Endothelial cell of umbilical vein (primary cell): Measurements from ENCODE around the gene PBOV1. TPM values are rescaled to one million over a fixed set of nuclear protein-coding genes. Genes with fewer than 3 reads are reported as not detected.

Source experiments
- BruUV-seq: library from RNA; stranded (reverse); fragments of 400-500 nt; replicated peaks from 2 replicates; lab custom pipeline; 2021; lab: Mats Ljungman, UMichigan
- CTCF ChIA-PET: fragments of 300-600, 350-600 bp; sonication (Branson Sonifier 250); formaldehyde crosslinking; loops from one replicate; lab custom pipeline; 2021; ENCODE audit warnings: antibody characterized with exemption, inconsistent platforms; lab: Charles Lee
- POLR2A ChIA-PET: fragments of 300-600, 350-600 bp; sonication (Branson Sonifier 250); formaldehyde crosslinking; loops from one replicate; lab custom pipeline; 2021; ENCODE audit warnings: antibody characterized with exemption, inconsistent platforms; lab: Charles Lee
- DNase-seq: peaks from one replicate; pipeline ENCODE4 v3.0.0-alpha.2; 2011; ENCODE audit warnings: low read depth, low spot score
- FAIRE-seq: peaks from 2 replicates; lab custom pipeline; 2011; peaks lifted over from hg19 to GRCh38; lab: Jason Lieb, UNC
- H2AFZ ChIP-seq: 2 replicates; pipeline ENCODE4 v1.6.0; 2012; ENCODE audit warnings: low read depth, low read length, control low read depth, inconsistent platforms
- H3K27ac ChIP-seq: 2 replicates; pipeline ENCODE4 v1.5.1; 2011; ENCODE audit warnings: low read depth, mild to moderate bottlenecking, control low read depth, low read length, moderate library complexity; ENCODE audit not compliant: insufficient read depth
- H3K27me3 ChIP-seq, 2 experiments: 2 replicates each; pipeline versions ENCODE4 v1.6.0 to v1.6.1; 2011; ENCODE audit warnings: low read length in 2 of 2, mixed read lengths in 1 of 2; ENCODE audit not compliant: control insufficient read depth in 2 of 2, insufficient read depth in 2 of 2
- H3K36me3 ChIP-seq, 2 experiments: 2 replicates in 1 of 2; 3 replicates in 1 of 2; pipeline ENCODE4 v1.5.1; 2011; ENCODE audit warnings: low read length in 2 of 2, mild to moderate bottlenecking in 1 of 2, moderate library complexity in 1 of 2; ENCODE audit not compliant: control insufficient read depth in 2 of 2, insufficient read depth in 2 of 2; ENCODE audit errors: extremely low read depth in 1 of 2
- H3K4me1 ChIP-seq: 3 replicates; pipeline ENCODE4 v1.5.1; 2011; ENCODE audit warnings: mild to moderate bottlenecking, low read length; ENCODE audit not compliant: control insufficient read depth, insufficient read depth; ENCODE audit errors: extremely low read depth
- H3K4me2 ChIP-seq: 2 replicates; pipeline ENCODE4 v1.6.1; 2011; ENCODE audit warnings: low read length, control low read depth, mixed read lengths; ENCODE audit not compliant: insufficient read depth
- H3K4me3 ChIP-seq, 3 experiments: fragments of 200-600 bp in 1 of 3; sonication (generic), shearing (Covaris generic) in 1 of 3; replicated peaks in 1 of 3; 2 replicates each; pipeline ENCODE4 v1.5.1; 2011 to 2016; ENCODE audit warnings: control low read depth in 3 of 3, low read length in 3 of 3, mild to moderate bottlenecking in 2 of 3, inconsistent platforms in 1 of 3, low read depth in 1 of 3, moderate library complexity in 1 of 3; ENCODE audit not compliant: insufficient read depth in 1 of 3
- H3K79me2 ChIP-seq: 2 replicates; pipeline ENCODE4 v1.6.0; 2012; ENCODE audit warnings: low read length, inconsistent platforms; ENCODE audit not compliant: control insufficient read depth, insufficient read depth
- H3K9ac ChIP-seq: replicated peaks from 2 replicates; pipeline ENCODE3; 2011; ENCODE audit warnings: low read length, control low read depth; ENCODE audit not compliant: insufficient read depth; ENCODE audit errors: extremely low read depth
- H3K9me1 ChIP-seq: replicated peaks from 3 replicates; pipeline ENCODE4 v1.6.0; 2011; ENCODE audit warnings: mild to moderate bottlenecking, low read length; ENCODE audit not compliant: control insufficient read depth, insufficient read depth; ENCODE audit errors: extremely low read depth
- H3K9me3 ChIP-seq: replicated peaks from 2 replicates; pipeline ENCODE4 v1.5.1; 2012; ENCODE audit warnings: low read length, inconsistent platforms; ENCODE audit not compliant: control insufficient read depth, insufficient read depth
- H4K20me1 ChIP-seq: replicated peaks from 2 replicates; pipeline ENCODE3; 2011; ENCODE audit warnings: mild to moderate bottlenecking, low read length; ENCODE audit not compliant: control insufficient read depth, insufficient read depth; ENCODE audit errors: extremely low read depth
- CTCF ChIP-seq, 2 donors: IDR thresholded peaks; 1 replicate in 1 of 2; 2 replicates in 1 of 2; pipeline ENCODE4 v1.5.1; 2011; ENCODE audit warnings: low read length in 2 of 2, mild to moderate bottlenecking in 2 of 2, moderate library complexity in 2 of 2, control low read depth in 1 of 2, inconsistent platforms in 1 of 2, low read depth in 1 of 2; ENCODE audit not compliant: insufficient read depth in 1 of 2; ENCODE audit errors: extremely low read depth in 1 of 2
- EZH2 ChIP-seq: IDR thresholded peaks from 2 replicates; pipeline ENCODE4 v1.6.1; 2012; ENCODE audit warnings: borderline replicate concordance, low read depth, mild to moderate bottlenecking, moderate library complexity, low read length, inconsistent platforms; ENCODE audit not compliant: severe bottlenecking
- FOS ChIP-seq: IDR thresholded peaks from 2 replicates; pipeline ENCODE4 v1.6.1; 2011; ENCODE audit warnings: mild to moderate bottlenecking, low read length, moderate library complexity, borderline replicate concordance; ENCODE audit not compliant: insufficient read depth
- GATA2 ChIP-seq: IDR thresholded peaks from 2 replicates; pipeline ENCODE4 v1.7.0; 2011; ENCODE audit warnings: low read depth, mild to moderate bottlenecking, moderate library complexity, mixed read lengths, low read length; ENCODE audit not compliant: insufficient read length, insufficient read depth
- JUN ChIP-seq: IDR thresholded peaks from 2 replicates; pipeline ENCODE4 v1.6.1; 2011; ENCODE audit warnings: borderline replicate concordance, low read depth; ENCODE audit not compliant: insufficient read length, insufficient read depth
- MYC ChIP-seq: IDR thresholded peaks from one replicate; pipeline ENCODE4 v1.6.1; 2011; ENCODE audit warnings: mild to moderate bottlenecking, low read depth, low read length
- POLR2A ChIP-seq: IDR thresholded peaks from 2 replicates; pipeline ENCODE4 v1.6.1; 2012; ENCODE audit warnings: low read depth, mild to moderate bottlenecking, control low read depth, low read length
- POLR2AphosphoS5 ChIP-seq: IDR thresholded peaks from 2 replicates; pipeline ENCODE4 v1.6.1; 2012; ENCODE audit warnings: low read depth, mild to moderate bottlenecking, control low read depth, low read length, moderate library complexity; ENCODE audit not compliant: insufficient read depth
- dilution Hi-C: fragments of 300-500 bp; cut with MboI; formaldehyde crosslinking; loops from one replicate; pipeline ENCODE4 v1.15.0; 2019; ENCODE audit warnings: low sequenced_read_pairs; ENCODE audit not compliant: extremely low pct_ligation_motif_present
- intact Hi-C: fragments of 100-400 bp; cut with micrococcal nuclease; formaldehyde crosslinking; loops from one replicate; pipeline ENCODE4 v1.10.0; 2022
- polyA plus RNA-seq, 4 experiments: library from polyadenylated mRNA; depleted of rRNA in 3 of 4; stranded (reverse) in 3 of 4; unstranded in 1 of 4; fragments of >200 nt; gene quantifications; 2 replicates each; pipeline versions ENCODE4 v1.2.1 to v1.2.3, GENCODE V29; 2011 to 2012; ENCODE audit warnings: missing spikeins in 1 of 4
- total RNA-seq: library from RNA; stranded (reverse); gene quantifications from 2 replicates; pipeline ENCODE4 v1.2.3, GENCODE V29; 2021
- TF ChIP-seq, protein P1 (sequence below): IDR thresholded peaks from 2 replicates; pipeline ENCODE4 v1.6.1; 2011; ENCODE audit not compliant: insufficient read depth, insufficient read length

The PBOV1 gene
- total and polyA plus RNA-seq, 2 donors (not counting 3 experiments of a cell fraction or from before 2014, with no cell fraction given), result not detected

GRCh38 chr6:138176652-138177232, 41.5 kb downstream of the PBOV1 start:
- POLR2A ChIA-PET, result no interaction called here
- no peak overlapping the region for H3K27ac ChIP-seq
- H3K9ac ChIP-seq, result no peak overlapping the region
- FAIRE-seq (no peak), DNase-seq (no peak)
- H3K9me1 ChIP-seq, result no peaks in the 10 kb centered on the region
- no peaks in the 10 kb centered on the region for H3K79me2 ChIP-seq
- H3K4me2 ChIP-seq, result no peak overlapping the region
- H3K36me3 ChIP-seq, result no peaks in the 10 kb centered on the region
- no peaks in the 10 kb centered on the region for H4K20me1 ChIP-seq
- H3K9me3 ChIP-seq, result no peaks in the 10 kb centered on the region
- no peak overlapping the region for H2AFZ ChIP-seq
- no peak for TF ChIP-seq JUN
- TF ChIP-seq FOS, result no peak
- no peak overlapping the region for H3K4me3 ChIP-seq
- dilution Hi-C loops (no loop called here), intact Hi-C loops (no loop called here)
- CTCF ChIA-PET, result no interaction called here
- H3K27me3 ChIP-seq, result no peaks in the 10 kb centered on the region
- no TSS peak for BruUV-seq
- no peaks in the 10 kb centered on the region for H3K4me1 ChIP-seq

DNA sequence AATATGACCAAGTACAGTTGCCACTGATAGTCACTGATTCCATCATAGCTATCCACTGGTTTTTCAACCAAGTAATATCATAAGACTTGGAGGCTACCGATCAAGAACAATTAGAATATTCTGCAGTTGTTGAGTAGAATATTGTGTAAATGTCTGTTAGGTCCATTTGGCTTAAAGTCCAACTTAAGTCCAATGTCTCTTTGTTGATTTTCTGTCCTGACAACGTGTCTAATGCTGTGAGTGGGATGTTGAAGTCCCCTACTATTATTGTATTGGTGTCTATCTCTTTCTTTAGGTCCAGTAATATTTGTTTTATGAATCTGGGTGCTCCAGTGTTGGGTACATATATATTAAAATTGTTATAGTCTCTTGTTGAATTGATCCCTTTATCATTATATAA, 42.7 kb downstream of the PBOV1 start:
- dilution Hi-C loops (no loop called here), intact Hi-C loops (no loop called here)
- Histone ChIP-seq H3K9me1 (no peaks in the 10 kb centered on the region), H3K9me3 (no peaks in the 10 kb centered on the region), H2AFZ (no peak overlapping the region), H3K9ac (no peak overlapping the region), H3K4me1 (no peaks in the 10 kb centered on the region), H3K79me2 (no peaks in the 10 kb centered on the region), H3K27me3 (no peaks in the 10 kb centered on the region), H4K20me1 (no peaks in the 10 kb centered on the region), H3K4me2 (no peak overlapping the region), H3K4me3 (no peak overlapping the region), H3K36me3 (no peaks in the 10 kb centered on the region), H3K27ac (no peak overlapping the region)
- ChIA-PET CTCF (no interaction called here), POLR2A (no interaction called here)
- BruUV-seq, result no TSS peak
- FAIRE-seq (no peak), DNase-seq (no peak)
- no peak for TF ChIP-seq MYC
- no peak for TF ChIP-seq FOS
- TF ChIP-seq CTCF (IDR thresholded peaks at IDR 0.05; ENCODE audit: extremely low read depth in 1 of 2, insufficient read depth in 1 of 2, low read depth in 1 of 2, low read length in 2 of 2), result no peak
- no peak for TF ChIP-seq GATA2
- TF ChIP-seq, protein P1, sequence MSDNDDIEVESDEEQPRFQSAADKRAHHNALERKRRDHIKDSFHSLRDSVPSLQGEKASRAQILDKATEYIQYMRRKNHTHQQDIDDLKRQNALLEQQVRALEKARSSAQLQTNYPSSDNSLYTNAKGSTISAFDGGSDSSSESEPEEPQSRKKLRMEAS, result no peak
- no peak for TF ChIP-seq POLR2A
- TF ChIP-seq JUN, result no peak
- no peak for TF ChIP-seq POLR2AphosphoS5
- TF ChIP-seq EZH2, result no peak
